ENCODE measurements around the gene KCNMB3. TPM values are rescaled to one million over a fixed set of nuclear protein-coding genes. Genes with fewer than 3 reads are reported as not detected.

KCNMB3 gene
- total RNA-seq, 1 donor from 2014 or later, result 2.1 TPM

DNA sequence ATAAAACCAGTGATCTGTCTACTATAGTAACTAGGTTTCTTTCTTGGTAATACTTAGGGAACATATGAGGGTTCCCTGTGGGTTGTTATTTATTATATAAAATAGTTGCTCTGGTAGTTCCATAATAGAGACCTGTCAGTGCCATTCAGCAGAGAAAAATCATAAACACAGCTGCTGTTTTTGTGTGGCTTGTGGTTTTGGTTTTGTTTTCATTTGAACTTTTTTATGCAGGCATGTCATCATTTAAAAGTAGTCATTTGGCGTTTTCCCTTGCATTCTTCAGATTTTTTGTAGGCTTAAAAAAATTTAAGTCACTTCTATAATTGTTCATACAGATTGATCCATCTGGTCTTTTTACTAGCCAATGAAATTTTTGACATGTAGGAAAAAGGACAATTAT is 54.8 kb downstream of the KCNMB3 start:
- peak; percentile 63 for DNase-seq (ENCODE audit: low read depth)

DNA sequence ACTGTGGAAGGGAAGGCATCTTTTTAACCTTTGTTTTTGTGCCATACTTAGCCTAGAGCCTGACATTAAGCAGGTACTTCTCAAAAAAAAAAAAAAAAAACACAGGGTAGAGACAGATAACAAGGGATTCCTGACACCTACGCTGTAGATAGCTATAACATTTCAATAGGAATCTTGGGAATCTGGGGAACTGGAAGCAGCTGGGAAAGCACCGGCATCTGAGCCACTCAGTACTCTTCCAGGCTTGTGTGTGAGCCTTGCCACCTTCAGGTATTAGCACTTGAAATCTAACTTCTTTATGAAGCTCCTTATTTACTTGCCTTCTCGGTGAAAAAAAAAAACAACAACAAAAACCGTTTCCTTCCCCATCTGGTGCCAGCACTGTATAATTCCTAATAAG is 56.0 kb downstream of the KCNMB3 start:
- DNase-seq (ENCODE audit: low read depth), result no peak

Other genes with a start within 250 kb of the KCNMB3 start
- 30.9 and 96.9 TPM in 2 replicates for gene ZMAT3, start 179.3 kb downstream of the KCNMB3 start, total RNA-seq
- gene PIK3CA, start 102.8 kb downstream of the KCNMB3 start, total RNA-seq, result 31.3 and 40.1 TPM in 2 replicates
- gene ZNF639, start 71.9 kb upstream of the KCNMB3 start, total RNA-seq, result 51.4 and 60.9 TPM in 2 replicates
- gene MFN1, start 96.6 kb upstream of the KCNMB3 start, total RNA-seq, result 65.7 and 70.5 TPM in 2 replicates
- gene GNB4, start 200.4 kb upstream of the KCNMB3 start, total RNA-seq, result 42.0 and 51.1 TPM in 2 replicates

Data from renal cortical epithelial cell (primary cell).